ENCODE results near the gene SMIM30.

SMIM30 gene

GRCh38 chr7:113078331-113078730 lies 40.0 kb downstream of the SMIM30 start:
- no peaks in the 10 kb centered on the region for H3K9me3 ChIP-seq
- no peak overlapping the region for H3K4me3 ChIP-seq (ENCODE audit: low read depth in 1 of 2, low read length in 1 of 2)
- H3K4me1 ChIP-seq (ENCODE audit: control insufficient read depth in 1 of 2, insufficient read depth in 1 of 2, low read depth in 1 of 2, low read length in 1 of 2), result no peaks in the 10 kb centered on the region
- H3K27ac ChIP-seq, result no peak overlapping the region
- H3K27me3 ChIP-seq, result peaks cover 2% of the 10 kb centered on the region
- no peaks in the 10 kb centered on the region for H3K36me3 ChIP-seq
- TF ChIP-seq, protein P1, sequence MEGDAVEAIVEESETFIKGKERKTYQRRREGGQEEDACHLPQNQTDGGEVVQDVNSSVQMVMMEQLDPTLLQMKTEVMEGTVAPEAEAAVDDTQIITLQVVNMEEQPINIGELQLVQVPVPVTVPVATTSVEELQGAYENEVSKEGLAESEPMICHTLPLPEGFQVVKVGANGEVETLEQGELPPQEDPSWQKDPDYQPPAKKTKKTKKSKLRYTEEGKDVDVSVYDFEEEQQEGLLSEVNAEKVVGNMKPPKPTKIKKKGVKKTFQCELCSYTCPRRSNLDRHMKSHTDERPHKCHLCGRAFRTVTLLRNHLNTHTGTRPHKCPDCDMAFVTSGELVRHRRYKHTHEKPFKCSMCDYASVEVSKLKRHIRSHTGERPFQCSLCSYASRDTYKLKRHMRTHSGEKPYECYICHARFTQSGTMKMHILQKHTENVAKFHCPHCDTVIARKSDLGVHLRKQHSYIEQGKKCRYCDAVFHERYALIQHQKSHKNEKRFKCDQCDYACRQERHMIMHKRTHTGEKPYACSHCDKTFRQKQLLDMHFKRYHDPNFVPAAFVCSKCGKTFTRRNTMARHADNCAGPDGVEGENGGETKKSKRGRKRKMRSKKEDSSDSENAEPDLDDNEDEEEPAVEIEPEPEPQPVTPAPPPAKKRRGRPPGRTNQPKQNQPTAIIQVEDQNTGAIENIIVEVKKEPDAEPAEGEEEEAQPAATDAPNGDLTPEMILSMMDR (IDR thresholded peaks at IDR 0.05), result no peak

DNA sequence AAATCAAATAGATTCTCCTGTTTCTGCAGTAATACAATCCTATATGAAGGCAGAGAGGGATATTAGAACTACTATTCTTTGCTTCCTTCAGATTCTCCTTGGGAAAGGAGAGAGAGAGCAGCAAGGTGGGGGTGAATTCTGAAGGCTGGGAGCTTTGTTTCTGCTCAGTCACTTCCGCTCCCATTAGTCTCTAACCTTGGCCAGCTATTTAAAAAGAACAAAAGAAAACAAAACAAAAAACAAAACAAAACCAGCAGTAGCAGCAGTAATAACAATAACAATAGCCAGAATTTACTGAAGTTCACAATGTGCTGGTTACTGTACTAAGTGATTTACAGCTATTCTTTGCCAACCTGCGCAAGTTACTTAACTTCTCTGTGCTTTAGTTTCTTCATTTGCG lies 41.7 kb downstream of the SMIM30 start:
- Histone ChIP-seq H3K36me3 (no peaks in the 10 kb centered on the region), H3K27ac (no peak overlapping the region), H3K4me1 (ENCODE audit: control insufficient read depth in 1 of 2, insufficient read depth in 1 of 2, low read depth in 1 of 2, low read length in 1 of 2) (no peaks in the 10 kb centered on the region), H3K4me3 (ENCODE audit: low read depth in 1 of 2, low read length in 1 of 2) (no peak overlapping the region), H3K9me3 (no peaks in the 10 kb centered on the region), H3K27me3 (no peaks in the 10 kb centered on the region)
- TF ChIP-seq, protein P1 (IDR thresholded peaks at IDR 0.05), result no peak

- no peak overlapping the region for H3K27ac ChIP-seq
- TF ChIP-seq, protein P1 (IDR thresholded peaks at IDR 0.05), result no peak
Measured at GRCh38 chr7:113071465-113071864, 46.9 kb downstream of the SMIM30 start.

More at GRCh38 chr7:113071465-113071864, 46.9 kb downstream of the SMIM30 start:
- Histone ChIP-seq H3K4me3 (ENCODE audit: low read depth in 1 of 2, low read length in 1 of 2) (no peak overlapping the region), H3K9me3 (no peaks in the 10 kb centered on the region), H3K4me1 (ENCODE audit: control insufficient read depth in 1 of 2, insufficient read depth in 1 of 2, low read depth in 1 of 2, low read length in 1 of 2) (no peaks in the 10 kb centered on the region), H3K27me3 (no peaks in the 10 kb centered on the region), H3K36me3 (no peaks in the 10 kb centered on the region)
